Measurements from ENCODE around the gene PDF. TPM values are rescaled to one million over a fixed set of nuclear protein-coding genes. Genes with fewer than 3 reads are reported as not detected.

Gene PDF
- total and polyA plus RNA-seq, 4 donors, result 16.8 to 31.3 (median 23.1) TPM

GRCh38 chr16:69306031-69306430 lies 24.4 kb downstream of the PDF start:
- no peaks in the 10 kb centered on the region for H3K27me3 ChIP-seq (ENCODE audit: control insufficient read depth in 4 of 4, insufficient read depth in 4 of 4, low read length in 3 of 4)
- H3K9me3 ChIP-seq (ENCODE audit: control insufficient read depth in 4 of 4, low read length in 3 of 4), result no peaks in the 10 kb centered on the region
- H3K4me1 ChIP-seq (ENCODE audit: control insufficient read depth in 4 of 4, insufficient read depth in 4 of 4, low read length in 3 of 4), result peaks cover 0 to 5% (median 2%) of the 10 kb centered on the region in 4 donors
- no peak overlapping the region for H3K4me3 ChIP-seq (ENCODE audit: low read depth in 1 of 3, low read length in 3 of 3)
- H3K36me3 ChIP-seq (ENCODE audit: control insufficient read depth in 4 of 4, insufficient read depth in 3 of 4, low read depth in 1 of 4, low read length in 3 of 4), result peaks cover 0 to 3% (median under 1%) of the 10 kb centered on the region in 4 donors
- TF ChIP-seq FOXA1 (IDR thresholded peaks at IDR 0.05), result no peak
- no peak for TF ChIP-seq FOXA2 (IDR thresholded peaks at IDR 0.05)
- TF ChIP-seq ZBTB33 (IDR thresholded peaks at IDR 0.05), result no peak
- TF ChIP-seq MAX (IDR thresholded peaks at IDR 0.05), result no peak
- TF ChIP-seq EGR1 (IDR thresholded peaks at IDR 0.05; ENCODE audit: low read depth in 2 of 2), result no peak
- TF ChIP-seq RAD21 (IDR thresholded peaks at IDR 0.05), result no peak
- no peak for TF ChIP-seq SP1 (IDR thresholded peaks at IDR 0.05)
- no peak for TF ChIP-seq CTCF (IDR thresholded peaks at IDR 0.05; ENCODE audit: low read depth, low read length, missing input control)
- TF ChIP-seq TAF1 (conservative IDR thresholded peaks at IDR 0.05), result no peak
- WGBS, result 91% methylated on average over 1 of the region's 1 CpG
- DNase-seq (ENCODE audit: low spot score), result no peak
- no peak overlapping the region for H3K9ac ChIP-seq (ENCODE audit: low read depth in 1 of 2, low read length in 2 of 2)
- no peak overlapping the region for H3K27ac ChIP-seq (ENCODE audit: low read depth in 1 of 2, low read length in 2 of 2)

GRCh38 chr16:69302301-69302700 lies 28.1 kb downstream of the PDF start:
- no peak for DNase-seq (ENCODE audit: low spot score)
- WGBS, result 97% methylated on average over 4 of the region's 4 CpGs
- Histone ChIP-seq H3K36me3 (ENCODE audit: control insufficient read depth in 4 of 4, insufficient read depth in 3 of 4, low read depth in 1 of 4, low read length in 3 of 4) (peaks cover 0 to 11% (median 2%) of the 10 kb centered on the region in 4 donors), H3K27ac (ENCODE audit: low read depth in 1 of 2, low read length in 2 of 2) (no peak overlapping the region), H3K4me1 (ENCODE audit: control insufficient read depth in 4 of 4, insufficient read depth in 4 of 4, low read length in 3 of 4) (no peaks in the 10 kb centered on the region), H3K9ac (ENCODE audit: low read depth in 1 of 2, low read length in 2 of 2) (no peak overlapping the region), H3K27me3 (ENCODE audit: control insufficient read depth in 4 of 4, insufficient read depth in 4 of 4, low read length in 3 of 4) (no peaks in the 10 kb centered on the region), H3K4me3 (ENCODE audit: low read depth in 1 of 3, low read length in 3 of 3) (no peak overlapping the region), H3K9me3 (ENCODE audit: control insufficient read depth in 4 of 4, low read length in 3 of 4) (no peaks in the 10 kb centered on the region)
- TF ChIP-seq HNF4G (IDR thresholded peaks at IDR 0.05) (no peak), MAX (IDR thresholded peaks at IDR 0.05) (no peak), RAD21 (IDR thresholded peaks at IDR 0.05) (no peak), NR2F2 (IDR thresholded peaks at IDR 0.05) (no peak), ZBTB33 (IDR thresholded peaks at IDR 0.05) (no peak), HNF4A (conservative IDR thresholded peaks at IDR 0.05) (no peak), FOXA2 (IDR thresholded peaks at IDR 0.05) (no peak), GABPA (IDR thresholded peaks at IDR 0.05 in 1 of 2, conservative IDR thresholded peaks at IDR 0.05 in 1 of 2) (no peak), RXRA (IDR thresholded peaks at IDR 0.05) (no peak), EGR1 (IDR thresholded peaks at IDR 0.05; ENCODE audit: low read depth in 2 of 2) (no peak)

Measured in liver (tissue), 9 donors.